RWPE2 (cell line): Measurements from ENCODE around the gene CFAP97.

ENCODE experiments used
- ATAC-seq: fragments of 200-7000 bp; cut with Tn5 transposase; 3 replicates; pipeline ENCODE4 v1.9.1; 2021; ENCODE audit warnings: low read depth
- DNase-seq: peaks from one replicate; pipeline ENCODE4 v3.0.0-alpha.2; 2020; ENCODE audit warnings: low spot score
- H3K27ac ChIP-seq: fragments of 450-650 bp; 2 replicates; pipeline ENCODE4 v1.5.1; 2017; ENCODE audit warnings: mild to moderate bottlenecking; ENCODE audit not compliant: poor library complexity, severe bottlenecking
- H3K27me3 ChIP-seq: fragments of 250-450 bp; sonication (Bioruptor Pico); 2 replicates; pipeline ENCODE4 v1.5.1; 2021; ENCODE audit warnings: mild to moderate bottlenecking, moderate library complexity; ENCODE audit not compliant: insufficient read depth, poor library complexity, severe bottlenecking
- H3K36me3 ChIP-seq: fragments of 250-450 bp; sonication (Bioruptor Pico); 2 replicates; pipeline ENCODE4 v1.5.1; 2020; ENCODE audit warnings: low read depth, mild to moderate bottlenecking, moderate library complexity
- H3K4me1 ChIP-seq: fragments of 250-450 bp; sonication (Bioruptor Pico); 2 replicates; pipeline ENCODE4 v1.5.1; 2021; ENCODE audit warnings: mild to moderate bottlenecking, moderate library complexity; ENCODE audit not compliant: insufficient read depth, poor library complexity, severe bottlenecking
- H3K4me3 ChIP-seq: fragments of 250-450 bp; sonication (Bioruptor Pico); 2 replicates; pipeline ENCODE4 v1.5.1; 2021; ENCODE audit warnings: mild to moderate bottlenecking, moderate library complexity; ENCODE audit not compliant: severe bottlenecking
- H3K9me3 ChIP-seq: fragments of 250-450 bp; sonication (Bioruptor Pico); 2 replicates; pipeline ENCODE4 v1.5.1; 2021; ENCODE audit warnings: mild to moderate bottlenecking, moderate library complexity; ENCODE audit not compliant: severe bottlenecking
- TF ChIP-seq, protein P1 (sequence below): fragments of 450-650 bp; IDR thresholded peaks from one replicate; pipeline ENCODE4 v1.5.1; 2017; ENCODE audit warnings: mild to moderate bottlenecking, moderate library complexity; ENCODE audit not compliant: poor library complexity, severe bottlenecking

The CFAP97 gene

DNA sequence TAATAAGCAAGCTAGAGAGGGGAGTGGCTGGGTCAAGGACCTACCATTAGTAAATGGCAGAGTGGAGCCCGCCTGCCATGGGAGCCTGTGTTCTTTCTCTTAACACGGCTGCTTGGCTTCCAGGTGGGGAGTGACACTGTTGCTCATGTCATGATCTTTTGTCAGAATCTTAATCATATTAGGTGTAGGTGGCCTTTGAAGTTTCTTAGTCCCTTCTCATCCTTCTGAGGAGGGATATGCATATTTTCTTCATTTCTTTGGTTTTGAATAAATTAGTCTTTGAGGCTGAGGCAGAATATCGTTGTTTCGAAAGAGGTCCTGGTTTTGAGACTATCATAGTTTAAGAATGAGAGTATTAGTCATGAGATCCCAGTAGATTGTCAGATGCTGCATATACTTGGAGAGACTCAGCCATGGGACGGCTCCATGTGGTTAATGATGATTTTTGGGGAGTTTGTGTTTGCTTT lies 34.4 kb upstream of the CFAP97 start:
- Histone ChIP-seq H3K4me1 (no peaks in the 10 kb centered on the region), H3K36me3 (no peaks in the 10 kb centered on the region), H3K27me3 (no peaks in the 10 kb centered on the region), H3K9me3 (peaks cover 3% of the 10 kb centered on the region), H3K27ac (no peak overlapping the region), H3K4me3 (no peak overlapping the region)
- DNase-seq (no peak), ATAC-seq (no peak)
- TF ChIP-seq, protein P1, sequence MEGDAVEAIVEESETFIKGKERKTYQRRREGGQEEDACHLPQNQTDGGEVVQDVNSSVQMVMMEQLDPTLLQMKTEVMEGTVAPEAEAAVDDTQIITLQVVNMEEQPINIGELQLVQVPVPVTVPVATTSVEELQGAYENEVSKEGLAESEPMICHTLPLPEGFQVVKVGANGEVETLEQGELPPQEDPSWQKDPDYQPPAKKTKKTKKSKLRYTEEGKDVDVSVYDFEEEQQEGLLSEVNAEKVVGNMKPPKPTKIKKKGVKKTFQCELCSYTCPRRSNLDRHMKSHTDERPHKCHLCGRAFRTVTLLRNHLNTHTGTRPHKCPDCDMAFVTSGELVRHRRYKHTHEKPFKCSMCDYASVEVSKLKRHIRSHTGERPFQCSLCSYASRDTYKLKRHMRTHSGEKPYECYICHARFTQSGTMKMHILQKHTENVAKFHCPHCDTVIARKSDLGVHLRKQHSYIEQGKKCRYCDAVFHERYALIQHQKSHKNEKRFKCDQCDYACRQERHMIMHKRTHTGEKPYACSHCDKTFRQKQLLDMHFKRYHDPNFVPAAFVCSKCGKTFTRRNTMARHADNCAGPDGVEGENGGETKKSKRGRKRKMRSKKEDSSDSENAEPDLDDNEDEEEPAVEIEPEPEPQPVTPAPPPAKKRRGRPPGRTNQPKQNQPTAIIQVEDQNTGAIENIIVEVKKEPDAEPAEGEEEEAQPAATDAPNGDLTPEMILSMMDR, result no peak

DNA sequence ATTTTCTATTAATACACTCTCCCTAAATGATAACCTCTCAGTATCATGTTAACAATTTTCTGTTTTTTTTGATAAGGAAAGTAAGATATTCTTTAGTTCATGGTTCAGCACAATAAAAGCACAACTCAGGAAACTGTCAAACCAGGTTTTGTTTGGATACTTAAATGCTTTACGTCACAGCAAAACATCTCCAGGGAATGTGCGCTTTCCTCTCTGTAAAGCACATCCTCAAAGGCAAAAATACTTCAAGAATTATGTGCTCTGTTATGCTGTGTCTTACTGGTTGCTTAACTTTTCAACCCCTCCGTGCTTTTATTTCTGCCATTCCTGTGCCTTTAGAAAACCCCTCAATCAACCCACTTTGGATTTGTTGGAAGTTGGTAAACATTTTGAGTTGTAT lies 33.4 kb upstream of the CFAP97 start:
- ATAC-seq (no peak), DNase-seq (no peak)
- Histone ChIP-seq H3K27me3 (no peaks in the 10 kb centered on the region), H3K4me3 (no peak overlapping the region), H3K36me3 (no peaks in the 10 kb centered on the region), H3K4me1 (peaks cover 2% of the 10 kb centered on the region), H3K27ac (no peak overlapping the region), H3K9me3 (peaks cover 3% of the 10 kb centered on the region)
- TF ChIP-seq, protein P1, result no peak

DNA sequence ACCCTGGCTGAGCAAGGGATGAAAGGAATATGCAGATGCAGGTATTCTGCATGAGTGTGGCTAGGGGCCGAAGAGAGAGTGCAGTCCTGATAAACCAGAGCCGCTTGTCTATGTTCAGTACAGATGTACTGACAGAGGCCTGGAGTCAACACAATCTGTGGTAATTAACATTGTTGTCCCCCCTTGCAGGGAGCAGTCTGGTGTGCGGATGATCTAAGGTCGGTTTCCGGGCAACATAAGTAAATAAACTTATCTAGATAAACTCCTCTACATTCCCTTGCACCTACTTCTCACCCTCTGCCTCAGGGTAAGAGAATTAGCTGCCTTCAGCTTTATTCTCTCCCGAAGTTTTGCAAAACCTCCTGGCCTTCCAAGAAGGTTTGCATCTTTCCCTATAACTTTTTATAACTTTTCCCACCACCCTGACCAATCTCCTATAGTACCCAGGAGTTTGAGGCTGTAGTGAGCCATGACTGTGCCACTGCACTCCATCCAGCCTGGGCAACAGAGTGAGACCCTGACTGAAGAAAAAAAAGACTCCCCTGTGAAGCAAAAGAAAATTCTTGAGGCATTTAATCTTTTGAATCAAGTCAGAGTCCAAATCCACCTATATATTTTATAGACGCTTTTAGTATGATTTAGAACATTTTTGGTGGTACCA lies 32.2 kb upstream of the CFAP97 start:
- no peak for DNase-seq
- Histone ChIP-seq H3K4me3 (no peak overlapping the region), H3K27me3 (no peaks in the 10 kb centered on the region), H3K36me3 (no peaks in the 10 kb centered on the region), H3K4me1 (peaks cover 2% of the 10 kb centered on the region), H3K9me3 (peaks cover 3% of the 10 kb centered on the region), H3K27ac (no peak overlapping the region)
- ATAC-seq, result no peak
- TF ChIP-seq, protein P1, result no peak

DNA sequence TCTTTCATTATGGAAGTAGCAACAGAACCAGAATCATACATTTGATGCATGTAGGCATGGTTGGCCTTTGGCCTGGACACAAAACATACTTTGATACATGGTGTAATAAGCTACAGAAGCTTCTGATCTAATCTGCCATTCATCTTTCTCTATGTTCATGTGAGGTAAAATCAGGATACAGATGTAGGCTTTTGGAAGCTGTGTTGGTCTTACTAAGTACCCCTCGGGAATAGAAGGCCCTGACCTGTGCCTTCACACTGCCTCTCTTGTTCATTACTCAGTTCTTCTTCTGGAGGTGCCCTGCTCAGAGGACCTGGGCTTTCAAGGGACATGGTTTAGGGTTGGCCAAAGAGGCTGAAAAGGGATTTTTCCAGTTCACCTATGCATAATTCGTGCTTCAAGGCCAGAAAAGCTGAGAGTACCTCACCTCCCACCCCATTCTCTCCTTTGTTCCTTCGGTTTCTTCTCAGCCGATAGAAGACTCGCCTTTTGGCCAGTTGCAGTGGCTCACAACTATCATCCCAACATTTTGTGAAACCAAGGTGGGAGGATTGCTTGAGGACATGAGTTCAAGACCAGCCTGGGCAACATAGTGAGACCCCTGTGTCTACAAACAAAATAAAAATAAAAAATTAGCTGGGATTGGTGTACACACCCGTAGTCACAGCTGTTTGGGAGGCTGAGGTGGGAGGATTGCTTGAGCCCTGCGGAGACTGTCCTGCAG lies 31.5 kb upstream of the CFAP97 start:
- DNase-seq, result no peak
- H3K27me3 ChIP-seq, result no peaks in the 10 kb centered on the region
- ATAC-seq, result no peak
- no peaks in the 10 kb centered on the region for H3K36me3 ChIP-seq
- H3K9me3 ChIP-seq, result peaks cover 3% of the 10 kb centered on the region
- no peak overlapping the region for H3K27ac ChIP-seq
- H3K4me3 ChIP-seq, result no peak overlapping the region
- TF ChIP-seq, protein P1, result no peak
- peaks cover 2% of the 10 kb centered on the region for H3K4me1 ChIP-seq

DNA sequence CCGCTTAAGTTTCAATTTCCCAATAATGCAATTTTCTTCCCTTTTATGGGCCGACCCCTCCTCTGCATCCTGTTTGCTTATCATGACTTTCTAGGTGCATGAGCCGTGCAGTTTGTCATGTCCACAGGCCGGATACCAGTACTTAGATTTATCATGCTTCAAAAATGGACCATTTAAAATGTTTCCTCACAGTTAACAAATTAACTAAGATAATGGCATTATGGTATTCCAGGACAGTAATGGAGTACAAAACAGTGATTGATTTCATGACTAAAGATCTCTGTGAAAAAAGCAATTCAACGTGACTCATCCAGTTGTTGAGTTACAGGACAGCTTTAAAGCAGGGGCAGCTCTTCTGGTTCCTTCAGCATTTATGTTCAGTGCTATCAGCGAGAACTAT lies 28.6 kb upstream of the CFAP97 start:
- no peak overlapping the region for H3K27ac ChIP-seq
- peaks cover 2% of the 10 kb centered on the region for H3K4me1 ChIP-seq
- ATAC-seq (peak; percentile 49; the same call in 2 of the 3 replicates), DNase-seq (no peak)
- H3K9me3 ChIP-seq, result no peaks in the 10 kb centered on the region
- H3K4me3 ChIP-seq, result no peak overlapping the region
- TF ChIP-seq, protein P1, result no peak
- no peaks in the 10 kb centered on the region for H3K27me3 ChIP-seq
- no peaks in the 10 kb centered on the region for H3K36me3 ChIP-seq
